Stimulated activated CD4-positive, alpha-beta T cell treated with anti-CD3 and anti-CD28 coated beads, Interleukin-4, amount 100 ng/mL, for 48 hours (primary cell): ENCODE results near the gene TMEM30A.

Experiments used
- DNase-seq, 2 donors: peaks; one replicate each; pipeline ENCODE4 v3.0.0-alpha.2; 2020; ENCODE audit warnings: low read depth in 2 of 2

TMEM30A gene

GRCh38 chr6:75291744-75292143 lies 7.2 kb upstream of the TMEM30A start:
- no peak for DNase-seq

- DNase-seq = no peak
These were observed 6.7 kb upstream of the TMEM30A start for GRCh38 chr6:75291331-75291730.

- DNase-seq = no peak
These were observed 5.7 kb upstream of the TMEM30A start for GRCh38 chr6:75290136-75290945.

GRCh38 chr6:75288023-75288422 lies 3.4 kb upstream of the TMEM30A start:
- DNase-seq = no peak

GRCh38 chr6:75287424-75287823 lies 2.8 kb upstream of the TMEM30A start:
- DNase-seq = no peak

GRCh38 chr6:75286955-75287354 lies 2.4 kb upstream of the TMEM30A start:
- DNase-seq = no peak

- DNase-seq = no peak
These were observed 669 bp upstream of the TMEM30A start for GRCh38 chr6:75285283-75285639.

- DNase-seq = peak in 1 of 2 donors; percentile 9
These were observed 523 bp downstream of the TMEM30A start for GRCh38 chr6:75283907-75284631.

- no peak for DNase-seq
These were observed 1.9 kb downstream of the TMEM30A start for GRCh38 chr6:75282706-75283105.

GRCh38 chr6:75281653-75282052 lies 2.9 kb downstream of the TMEM30A start:
- DNase-seq = no peak

GRCh38 chr6:75280131-75280855 lies 4.3 kb downstream of the TMEM30A start:
- no peak for DNase-seq

GRCh38 chr6:75279418-75279817 lies 5.2 kb downstream of the TMEM30A start:
- DNase-seq = no peak

GRCh38 chr6:75278474-75279077 lies 6.0 kb downstream of the TMEM30A start:
- DNase-seq = no peak

- no peak for DNase-seq
These were observed 9.5 kb downstream of the TMEM30A start for GRCh38 chr6:75275067-75275466.

GRCh38 chr6:75273009-75273408 lies 11.6 kb downstream of the TMEM30A start:
- no peak for DNase-seq

- DNase-seq = no peak
These were observed 12.3 kb downstream of the TMEM30A start for GRCh38 chr6:75272145-75272840.

GRCh38 chr6:75268988-75269354 lies 15.6 kb downstream of the TMEM30A start:
- no peak for DNase-seq

GRCh38 chr6:75268121-75268987 lies 16.2 kb downstream of the TMEM30A start:
- no peak for DNase-seq

GRCh38 chr6:75267461-75267860 lies 17.1 kb downstream of the TMEM30A start:
- no peak for DNase-seq

GRCh38 chr6:75266716-75267291 lies 17.8 kb downstream of the TMEM30A start:
- DNase-seq = no peak
